Measurements from ENCODE around the gene ARHGEF17. TPM values are rescaled to one million over a fixed set of nuclear protein-coding genes. Genes with fewer than 3 reads are reported as not detected.

Gene ARHGEF17
- total RNA-seq, 1 experiment from 2014 or later, result 24.0 TPM

DNA sequence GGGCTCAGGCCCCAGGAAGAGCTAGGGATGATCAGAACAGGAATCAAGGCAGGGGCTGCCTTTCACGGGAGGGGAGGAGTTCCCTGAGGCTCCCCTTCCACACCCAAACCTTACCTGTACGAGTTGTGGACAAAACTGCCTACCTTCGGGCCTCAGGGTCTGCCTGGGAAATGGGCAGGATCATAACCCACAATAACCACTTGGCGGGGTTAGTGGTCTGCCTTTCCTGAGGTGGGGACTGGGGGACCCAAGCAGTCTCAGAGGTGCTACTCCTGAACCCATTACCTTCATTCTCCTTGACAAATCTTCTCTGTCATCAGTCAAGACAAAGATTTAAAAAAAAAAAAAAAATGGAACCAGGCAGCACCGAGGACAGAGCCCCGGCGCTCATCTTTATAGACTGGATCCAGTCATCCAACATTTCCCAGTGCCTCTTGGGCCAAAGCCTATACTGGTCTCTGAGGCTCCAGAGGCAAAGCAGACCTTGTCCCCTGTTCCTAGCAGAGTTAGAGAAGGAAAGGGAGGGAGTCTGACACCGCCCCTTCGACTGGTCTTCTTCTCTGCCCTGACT, 21.8 kb upstream of the ARHGEF17 start:
- H3K4me3 ChIP-seq (ENCODE audit: low read depth, low read length, poor library complexity, severe bottlenecking), result no peak overlapping the region
- ChIA-PET CTCF (no interaction called here), POLR2A (ENCODE audit: low non-redundant PET) (no interaction called here)
- H3K27ac ChIP-seq (ENCODE audit: low read depth, low read length, poor library complexity, severe bottlenecking), result no peak overlapping the region
- no peak for DNase-seq (ENCODE audit: low spot score)
- intact Hi-C loops (cut with micrococcal nuclease; ENCODE audit: unreplicated experiment), result no loop called here
- H3K4me1 ChIP-seq (ENCODE audit: insufficient read depth, low read length, poor library complexity, severe bottlenecking), result no peaks in the 10 kb centered on the region
- no peaks in the 10 kb centered on the region for H3K27me3 ChIP-seq (replicated peaks; ENCODE audit: insufficient read depth, low read depth, low read length, poor library complexity)
- no peaks in the 10 kb centered on the region for H3K9me3 ChIP-seq (ENCODE audit: low read depth, low read length, poor library complexity, severe bottlenecking)
- TF ChIP-seq, protein P1, sequence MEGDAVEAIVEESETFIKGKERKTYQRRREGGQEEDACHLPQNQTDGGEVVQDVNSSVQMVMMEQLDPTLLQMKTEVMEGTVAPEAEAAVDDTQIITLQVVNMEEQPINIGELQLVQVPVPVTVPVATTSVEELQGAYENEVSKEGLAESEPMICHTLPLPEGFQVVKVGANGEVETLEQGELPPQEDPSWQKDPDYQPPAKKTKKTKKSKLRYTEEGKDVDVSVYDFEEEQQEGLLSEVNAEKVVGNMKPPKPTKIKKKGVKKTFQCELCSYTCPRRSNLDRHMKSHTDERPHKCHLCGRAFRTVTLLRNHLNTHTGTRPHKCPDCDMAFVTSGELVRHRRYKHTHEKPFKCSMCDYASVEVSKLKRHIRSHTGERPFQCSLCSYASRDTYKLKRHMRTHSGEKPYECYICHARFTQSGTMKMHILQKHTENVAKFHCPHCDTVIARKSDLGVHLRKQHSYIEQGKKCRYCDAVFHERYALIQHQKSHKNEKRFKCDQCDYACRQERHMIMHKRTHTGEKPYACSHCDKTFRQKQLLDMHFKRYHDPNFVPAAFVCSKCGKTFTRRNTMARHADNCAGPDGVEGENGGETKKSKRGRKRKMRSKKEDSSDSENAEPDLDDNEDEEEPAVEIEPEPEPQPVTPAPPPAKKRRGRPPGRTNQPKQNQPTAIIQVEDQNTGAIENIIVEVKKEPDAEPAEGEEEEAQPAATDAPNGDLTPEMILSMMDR (conservative IDR thresholded peaks at IDR 0.05; ENCODE audit: low read depth, low read length), result 0 out of 2 replicates have a peak, but pooled peaks have one; percentile 14
- TF ChIP-seq EZH2 (IDR thresholded peaks at IDR 0.05; ENCODE audit: borderline replicate concordance, low read depth, low read length, poor library complexity, severe bottlenecking), result no peak
- no peaks in the 10 kb centered on the region for H3K36me3 ChIP-seq (ENCODE audit: insufficient read depth, low read length, poor library complexity, severe bottlenecking)
- no TSS peak for BruUV-seq (replicated peaks)

DNA sequence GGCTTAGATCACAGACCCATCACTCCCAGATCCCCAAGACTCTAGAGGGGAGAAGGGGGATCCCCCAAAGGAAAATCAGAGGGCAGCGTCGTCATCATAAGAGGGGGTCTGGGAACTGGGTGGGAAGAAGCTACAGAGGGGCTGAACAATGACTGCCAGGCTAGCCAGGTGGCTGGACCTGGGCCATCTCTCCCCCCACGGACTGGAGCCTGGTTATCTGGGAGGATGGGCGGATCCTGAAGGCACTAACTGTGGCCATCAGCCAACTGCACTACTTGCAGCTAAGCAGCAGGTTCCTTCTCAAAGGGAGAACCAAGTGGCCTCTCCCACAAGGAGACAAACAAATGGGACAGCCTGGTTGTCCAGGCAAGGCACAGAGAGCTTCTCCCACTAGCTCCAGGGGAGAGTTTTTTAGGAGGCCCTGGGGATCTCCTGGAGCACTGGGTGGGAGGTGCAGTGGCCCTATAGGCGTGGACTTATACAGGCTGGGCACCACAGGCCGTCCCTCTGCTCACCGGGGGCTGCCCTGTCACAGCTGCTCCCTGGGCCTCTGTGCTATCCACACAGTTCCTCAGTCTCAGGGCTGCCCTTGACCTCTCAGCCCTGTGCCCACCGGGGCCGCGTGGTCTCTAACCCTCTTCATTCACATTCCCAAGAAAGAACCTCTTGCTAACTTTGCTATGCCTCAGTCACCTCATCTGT, 20.5 kb upstream of the ARHGEF17 start:
- POLR2A ChIA-PET (ENCODE audit: low non-redundant PET), result no interaction called here
- intact Hi-C loops (cut with micrococcal nuclease; ENCODE audit: unreplicated experiment), result no loop called here
- H3K4me3 ChIP-seq (ENCODE audit: low read depth, low read length, poor library complexity, severe bottlenecking), result no peak overlapping the region

DNA sequence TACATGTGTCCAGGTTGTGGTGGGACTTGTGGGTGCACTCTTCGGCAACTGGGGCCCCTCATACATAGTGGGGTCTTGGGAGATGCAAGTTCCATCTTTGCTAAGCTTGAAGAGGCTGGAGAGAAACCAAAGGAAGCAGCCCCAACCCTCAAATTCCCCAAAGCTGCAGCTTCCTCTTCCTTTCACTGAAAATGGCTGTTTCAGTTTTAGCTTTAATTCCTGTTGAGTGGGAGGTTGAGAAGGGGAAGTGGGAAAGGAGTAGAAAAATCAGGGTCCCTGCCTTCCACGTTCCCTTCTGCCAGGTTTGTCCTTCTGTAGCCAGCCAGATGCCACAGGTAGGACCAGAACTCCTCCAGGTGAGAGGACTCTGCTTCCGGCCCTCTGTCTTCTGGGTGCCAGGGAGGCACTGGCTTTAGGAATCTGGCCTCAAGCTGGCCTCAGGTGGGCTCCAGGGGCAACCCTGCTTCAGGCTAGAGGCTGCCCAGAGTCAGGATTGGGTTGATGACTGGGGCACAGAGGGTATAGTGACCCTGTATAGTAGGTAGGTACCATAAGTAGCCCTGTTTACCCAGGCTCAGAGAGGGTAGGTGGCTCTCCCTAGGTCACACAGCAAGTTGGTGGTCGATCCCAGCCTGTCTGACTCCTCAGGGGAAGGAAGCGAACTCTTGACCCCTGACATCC, 19.7 kb upstream of the ARHGEF17 start:
- Histone ChIP-seq H3K4me1 (ENCODE audit: insufficient read depth, low read length, poor library complexity, severe bottlenecking) (peaks cover 4% of the 10 kb centered on the region), H3K27ac (ENCODE audit: low read depth, low read length, poor library complexity, severe bottlenecking) (no peak overlapping the region), H3K9me3 (ENCODE audit: low read depth, low read length, poor library complexity, severe bottlenecking) (no peaks in the 10 kb centered on the region), H3K4me3 (ENCODE audit: low read depth, low read length, poor library complexity, severe bottlenecking) (no peak overlapping the region), H3K27me3 (replicated peaks; ENCODE audit: insufficient read depth, low read depth, low read length, poor library complexity) (no peaks in the 10 kb centered on the region), H3K36me3 (ENCODE audit: insufficient read depth, low read length, poor library complexity, severe bottlenecking) (no peaks in the 10 kb centered on the region)
- CTCF ChIA-PET, result interaction anchor here (1.2 kb wide), 1 partner anchor 11 kb away, joined by 9 read pairs; no protein-coding TSS in a partner anchor
- intact Hi-C loops (cut with micrococcal nuclease; ENCODE audit: unreplicated experiment), result no loop called here
- TF ChIP-seq, protein P1 (conservative IDR thresholded peaks at IDR 0.05; ENCODE audit: low read depth, low read length), result no peak
- no peak for TF ChIP-seq EZH2 (IDR thresholded peaks at IDR 0.05; ENCODE audit: borderline replicate concordance, low read depth, low read length, poor library complexity, severe bottlenecking)
- no TSS peak for BruUV-seq (replicated peaks)
- DNase-seq (ENCODE audit: low spot score), result no peak
- POLR2A ChIA-PET (ENCODE audit: low non-redundant PET), result interaction anchor here (0.5 kb wide), 1 partner anchor 425 kb away, joined by 11 read pairs; no protein-coding TSS in a partner anchor

More for the DNA sequence above, 20.5 kb upstream of the ARHGEF17 start:
- Histone ChIP-seq H3K27ac (ENCODE audit: low read depth, low read length, poor library complexity, severe bottlenecking) (no peak overlapping the region), H3K9me3 (ENCODE audit: low read depth, low read length, poor library complexity, severe bottlenecking) (no peaks in the 10 kb centered on the region), H3K27me3 (replicated peaks; ENCODE audit: insufficient read depth, low read depth, low read length, poor library complexity) (no peaks in the 10 kb centered on the region), H3K4me1 (ENCODE audit: insufficient read depth, low read length, poor library complexity, severe bottlenecking) (peaks cover 2% of the 10 kb centered on the region), H3K36me3 (ENCODE audit: insufficient read depth, low read length, poor library complexity, severe bottlenecking) (no peaks in the 10 kb centered on the region)
- CTCF ChIA-PET, result interaction anchor here (1.2 kb wide), 1 partner anchor 12 kb away, joined by 9 read pairs; no protein-coding TSS in a partner anchor
- no peak for DNase-seq (ENCODE audit: low spot score)
- no peak for TF ChIP-seq EZH2 (IDR thresholded peaks at IDR 0.05; ENCODE audit: borderline replicate concordance, low read depth, low read length, poor library complexity, severe bottlenecking)
- TF ChIP-seq, protein P1 (conservative IDR thresholded peaks at IDR 0.05; ENCODE audit: low read depth, low read length), result no peak
- no TSS peak for BruUV-seq (replicated peaks)

Data from A673 (cell line).